Activated naive CD4-positive, alpha-beta T cell treated with anti-CD3 and anti-CD28 coated beads, Interleukin-2, amount 50 U/mL, for 72 hours (primary cell): Measurements from ENCODE around the gene NSFL1C. TPM values are rescaled to one million over a fixed set of nuclear protein-coding genes. Genes with fewer than 3 reads are reported as not detected.

ENCODE experiments used
- ATAC-seq, 2 donors: fragments of 150-1000 bp; cut with Tn5 transposase; 2 replicates each; pipeline ENCODE4 v1.10.0; 2021; ENCODE audit warnings: mild to moderate bottlenecking in 2 of 2, moderate library complexity in 2 of 2
- DNase-seq, 2 donors: peaks; one replicate each; pipeline ENCODE4 v3.0.0; 2021 to 2022; ENCODE audit warnings: low spot score in 2 of 2
- H3K27ac Mint-ChIP-seq, 2 donors: one replicate each; pipeline ENCODE4 v1.8.0; 2022; ENCODE audit warnings: mild to moderate bottlenecking in 2 of 2, mixed read lengths in 2 of 2
- H3K36me3 Mint-ChIP-seq, 2 donors: one replicate each; pipeline ENCODE4 v1.8.0; 2022; ENCODE audit warnings: mixed read lengths in 2 of 2
- H3K9me3 Mint-ChIP-seq, 2 donors: one replicate each; pipeline ENCODE4 v1.8.0; 2022; ENCODE audit warnings: mixed read lengths in 2 of 2
- total RNA-seq, 2 donors: library from RNA; stranded (reverse); gene quantifications; one replicate each; pipeline ENCODE4 v1.2.3, GENCODE V29; 2022

The NSFL1C gene
- total RNA-seq, 2 donors from 2014 or later = 40.1 to 70.1 TPM

DNA sequence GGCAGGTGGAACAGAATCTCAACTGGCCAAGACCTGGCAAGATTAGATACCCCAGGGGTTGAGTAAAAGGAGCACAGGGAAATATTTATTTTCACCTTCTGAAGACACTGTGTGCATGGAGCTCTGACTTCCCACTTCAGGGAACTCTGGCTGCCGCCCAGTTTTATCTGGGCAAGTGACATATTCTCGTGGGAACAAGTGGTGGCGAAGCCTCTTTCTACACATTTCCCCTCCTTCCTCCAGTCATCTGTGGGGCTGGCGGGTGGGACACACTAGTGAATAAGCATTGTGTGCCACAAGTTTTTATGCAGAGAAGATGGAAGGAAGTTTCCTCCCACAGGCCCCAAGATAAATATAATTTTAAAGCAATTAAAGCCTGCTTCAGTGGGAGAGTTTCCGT lies 23.6 kb downstream of the NSFL1C start:
- H3K27ac Mint-ChIP-seq = no peak overlapping the region
- peaks cover 6 to 13% of the 10 kb centered on the region in 2 donors for H3K36me3 Mint-ChIP-seq
- DNase-seq = no peak
- H3K9me3 Mint-ChIP-seq = no peaks in the 10 kb centered on the region
- no peak for ATAC-seq

DNA sequence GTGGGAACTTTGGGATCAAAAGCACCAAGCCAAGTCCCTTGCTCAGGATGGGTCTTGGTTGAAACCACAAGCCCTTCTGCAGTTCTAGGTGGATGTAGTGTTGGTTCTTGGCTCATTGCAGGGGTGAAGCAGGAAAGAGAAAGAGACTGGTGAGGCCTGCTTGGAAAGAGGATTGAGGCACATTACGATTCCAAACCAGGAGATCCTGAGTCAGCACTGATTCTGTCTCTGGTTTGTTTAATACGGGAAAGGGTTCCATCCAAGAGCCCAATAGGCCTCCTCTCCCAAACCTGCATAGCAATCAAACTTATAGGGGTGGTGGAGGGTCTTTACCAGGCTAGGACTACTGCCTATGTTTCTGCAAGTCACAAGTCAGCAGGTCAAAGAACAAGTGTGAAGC lies 24.3 kb downstream of the NSFL1C start:
- no peak for ATAC-seq
- no peak for DNase-seq
- Mint-ChIP-seq H3K36me3 (peaks cover 6 to 13% of the 10 kb centered on the region in 2 donors), H3K9me3 (no peaks in the 10 kb centered on the region), H3K27ac (no peak overlapping the region)

DNA sequence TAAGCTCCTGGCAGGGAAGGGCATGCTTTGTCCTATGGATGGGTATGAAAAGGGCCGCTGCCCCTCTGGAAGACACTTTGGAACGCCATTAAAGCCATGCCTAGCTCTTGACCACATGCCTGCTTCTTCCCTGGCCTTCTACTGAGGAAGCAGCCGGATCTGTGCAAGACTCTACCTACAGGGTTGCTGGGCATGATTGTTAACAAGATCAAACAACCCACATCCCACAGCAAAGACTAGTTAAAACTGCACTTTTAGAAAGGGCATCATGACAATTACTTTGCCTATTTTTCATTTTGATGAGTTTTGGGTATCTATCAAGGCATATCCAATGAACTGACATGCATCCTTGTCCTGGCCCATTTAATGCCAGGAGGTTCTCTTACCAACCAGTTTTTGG lies 25.5 kb downstream of the NSFL1C start:
- DNase-seq = no peak
- H3K36me3 Mint-ChIP-seq = peaks cover 6 to 13% of the 10 kb centered on the region in 2 donors
- ATAC-seq = no peak
- no peaks in the 10 kb centered on the region for H3K9me3 Mint-ChIP-seq
- peak overlapping the region in 1 of 2 donors; percentile 61 for H3K27ac Mint-ChIP-seq

DNA sequence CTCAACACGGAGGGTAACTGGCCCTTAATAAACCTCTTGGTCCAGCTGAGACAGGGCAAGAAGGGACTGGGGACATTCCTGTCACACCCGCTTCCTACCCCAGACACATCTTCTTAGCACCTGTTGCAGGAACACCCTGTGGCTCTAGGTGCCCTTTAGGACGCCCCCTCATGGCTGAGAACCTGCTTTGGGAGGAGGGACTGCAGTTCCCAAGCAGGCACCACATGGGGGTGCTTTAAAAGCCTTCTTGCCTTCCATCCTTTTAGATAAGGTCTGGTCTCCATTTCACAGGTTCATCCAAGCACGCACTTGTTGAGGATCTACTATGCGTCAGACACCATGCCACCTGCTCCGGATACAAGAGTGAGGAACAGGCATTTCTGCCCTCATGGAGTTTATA lies 26.6 kb downstream of the NSFL1C start:
- H3K36me3 Mint-ChIP-seq = peaks cover 6 to 13% of the 10 kb centered on the region in 2 donors
- DNase-seq = no peak
- peak overlapping the region; percentile 61 to 95 for H3K27ac Mint-ChIP-seq
- H3K9me3 Mint-ChIP-seq = no peaks in the 10 kb centered on the region
- no peak for ATAC-seq

DNA sequence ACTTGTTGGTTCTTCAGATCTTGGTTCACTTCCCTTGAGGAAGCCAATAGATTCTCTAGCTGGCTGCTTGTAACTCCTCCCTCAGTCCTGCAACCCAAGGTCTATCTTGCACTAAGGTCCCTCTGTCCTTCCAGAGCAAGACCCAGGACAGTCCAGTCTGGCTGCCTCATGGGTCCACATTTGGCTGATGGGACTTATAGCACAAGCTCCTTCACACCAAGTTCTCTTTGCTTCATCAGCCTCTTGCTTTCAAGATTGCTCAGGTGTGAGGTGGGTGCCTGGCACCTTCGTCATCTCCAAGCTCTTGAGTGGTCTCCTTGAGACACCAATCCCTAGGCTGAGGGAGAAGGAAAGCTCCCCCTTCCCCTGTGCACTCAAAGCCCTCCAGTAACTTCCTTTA lies 28.3 kb downstream of the NSFL1C start:
- DNase-seq (no peak), ATAC-seq (no peak)
- Mint-ChIP-seq H3K9me3 (no peaks in the 10 kb centered on the region), H3K36me3 (peaks cover 5 to 6% of the 10 kb centered on the region in 2 donors), H3K27ac (no peak overlapping the region)

DNA sequence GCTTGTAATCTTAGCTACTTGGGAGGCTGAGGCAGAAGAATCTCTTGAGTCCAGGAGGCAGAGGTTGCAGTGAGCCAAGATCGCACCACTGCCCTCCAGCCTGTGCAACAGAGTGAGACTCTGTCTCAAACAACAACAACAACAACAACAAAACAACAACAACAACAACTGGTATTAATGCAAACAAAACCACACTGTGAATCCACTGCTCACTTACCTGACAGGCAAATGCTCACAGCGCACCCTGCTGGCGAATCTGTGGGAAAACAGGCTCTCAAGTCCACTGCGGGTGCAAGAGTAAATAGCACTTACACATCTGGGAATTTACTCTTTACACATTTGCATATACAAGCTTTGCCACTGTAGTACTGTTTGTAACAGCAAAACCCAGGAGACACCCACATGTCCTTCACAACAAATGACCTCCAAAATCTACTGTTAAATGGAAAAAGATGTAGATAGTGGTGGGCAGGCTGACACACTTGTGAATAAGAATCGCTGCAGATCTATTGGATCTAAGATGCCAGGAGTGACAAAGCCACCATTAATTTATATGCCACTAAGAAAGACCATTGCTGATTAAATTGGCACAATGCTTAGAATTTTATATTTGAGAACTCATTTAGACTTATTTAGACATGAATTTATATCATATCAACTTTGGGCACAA lies 29.3 kb downstream of the NSFL1C start:
- DNase-seq (peak; percentile 67 to 77), ATAC-seq (peak in 1 of 2 donors; percentile 39)
- H3K36me3 Mint-ChIP-seq = peaks cover 0 to 6% of the 10 kb centered on the region in 2 donors
- no peak overlapping the region for H3K27ac Mint-ChIP-seq
- no peaks in the 10 kb centered on the region for H3K9me3 Mint-ChIP-seq

DNA sequence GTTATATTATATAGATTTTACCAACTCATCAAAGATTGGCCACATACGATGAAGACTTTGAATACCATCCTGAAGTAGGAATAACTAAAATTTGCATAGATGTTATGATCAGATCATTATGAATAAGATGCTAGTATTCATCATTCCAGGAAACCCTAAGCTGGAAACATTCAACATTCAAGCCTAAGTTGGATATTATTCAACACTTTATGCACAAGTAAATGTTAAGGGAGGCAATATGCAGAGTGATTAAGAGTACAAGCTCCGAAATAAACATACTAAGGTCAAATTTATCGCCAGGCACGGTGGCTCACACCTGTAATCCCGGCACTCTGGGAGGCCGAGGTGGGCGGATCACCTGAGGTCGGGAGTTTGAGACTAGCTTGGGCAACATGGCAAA lies 30.4 kb downstream of the NSFL1C start:
- DNase-seq (no peak), ATAC-seq (no peak)
- Mint-ChIP-seq H3K27ac (no peak overlapping the region), H3K9me3 (no peaks in the 10 kb centered on the region), H3K36me3 (peaks cover 0 to 6% of the 10 kb centered on the region in 2 donors)

DNA sequence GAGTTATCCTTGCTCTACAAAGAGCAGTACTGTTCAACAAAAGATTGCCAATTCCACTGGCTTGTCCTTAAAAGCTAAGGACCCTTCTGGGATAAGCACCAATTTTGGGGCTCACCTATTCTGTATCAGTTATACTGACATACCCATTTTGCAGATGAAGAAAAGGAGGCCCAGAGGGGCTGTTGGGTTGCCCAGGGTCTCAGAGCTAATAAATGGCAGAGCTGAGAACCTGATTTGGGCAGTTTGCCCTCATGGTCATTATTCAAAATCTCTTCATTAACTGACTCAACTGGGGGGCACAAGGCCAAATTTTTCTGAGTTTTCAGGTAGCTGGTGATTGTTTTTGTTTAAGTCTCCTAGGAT lies 31.3 kb downstream of the NSFL1C start:
- Mint-ChIP-seq H3K36me3 (peaks cover 0 to 6% of the 10 kb centered on the region in 2 donors), H3K9me3 (no peaks in the 10 kb centered on the region), H3K27ac (peak overlapping the region; percentile 60 to 68)
- ATAC-seq = no peak
- DNase-seq = no peak

DNA sequence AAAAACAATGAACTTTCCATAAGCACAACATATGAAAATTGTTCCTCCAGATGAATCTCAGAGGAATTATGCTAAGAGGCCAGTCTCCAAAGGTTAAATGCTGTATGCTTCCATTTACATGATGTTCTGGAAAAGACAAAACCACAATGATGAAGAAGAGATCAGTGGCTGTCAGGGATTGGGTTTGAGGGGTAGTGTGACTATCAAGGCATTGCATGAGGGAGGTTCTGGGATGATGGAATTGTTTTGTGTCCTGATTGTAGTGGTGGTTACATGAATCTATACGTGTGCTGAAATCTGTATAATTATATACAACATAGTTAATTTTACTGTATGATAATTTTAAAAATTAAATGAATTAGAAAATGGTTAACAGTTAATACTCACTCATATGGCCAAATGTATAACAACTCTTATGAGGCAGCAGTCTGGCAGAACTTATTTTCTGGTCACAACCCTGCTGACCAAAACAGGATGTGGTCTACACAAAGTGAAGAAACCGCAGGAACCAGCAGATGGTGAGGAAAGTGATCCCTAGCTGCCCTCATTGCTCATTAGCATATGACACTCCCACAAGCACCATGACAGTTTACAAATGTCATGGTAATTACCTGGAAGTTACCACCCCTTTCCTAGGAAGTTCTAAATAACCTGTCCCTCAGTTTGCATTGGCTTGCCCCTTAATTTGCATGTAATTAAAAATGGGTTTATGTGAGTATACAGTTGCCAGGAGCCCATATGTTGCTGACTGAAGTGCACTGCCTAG lies 31.9 kb downstream of the NSFL1C start:
- peak overlapping the region; percentile 60 to 68 for H3K27ac Mint-ChIP-seq
- DNase-seq (peak; percentile 64 to 68), ATAC-seq (peak; percentile 92 to 94)
- peaks cover 0 to 6% of the 10 kb centered on the region in 2 donors for H3K36me3 Mint-ChIP-seq
- no peaks in the 10 kb centered on the region for H3K9me3 Mint-ChIP-seq

DNA sequence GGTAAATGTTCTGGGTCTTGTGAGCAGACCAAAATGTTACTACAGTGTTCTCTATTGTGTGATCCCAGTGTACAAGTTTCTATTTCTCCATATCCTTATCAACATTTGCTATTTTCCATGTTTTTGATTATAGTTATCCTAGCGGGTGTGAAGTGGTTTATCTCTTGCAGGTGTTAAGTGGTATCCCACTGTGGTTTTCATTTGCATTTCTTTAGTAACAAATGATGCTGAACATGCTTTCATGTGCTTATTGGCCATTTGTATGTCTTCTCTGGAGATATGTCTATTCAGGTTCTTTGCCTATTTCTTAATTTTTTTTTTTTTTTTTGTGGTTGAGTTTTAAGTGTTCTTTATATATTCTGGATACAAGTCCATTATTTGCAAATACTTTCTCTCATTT lies 35.5 kb downstream of the NSFL1C start:
- no peak for DNase-seq
- no peak for ATAC-seq
- H3K9me3 Mint-ChIP-seq = no peaks in the 10 kb centered on the region
- H3K36me3 Mint-ChIP-seq = peaks cover 0 to 6% of the 10 kb centered on the region in 2 donors
- no peak overlapping the region for H3K27ac Mint-ChIP-seq

DNA sequence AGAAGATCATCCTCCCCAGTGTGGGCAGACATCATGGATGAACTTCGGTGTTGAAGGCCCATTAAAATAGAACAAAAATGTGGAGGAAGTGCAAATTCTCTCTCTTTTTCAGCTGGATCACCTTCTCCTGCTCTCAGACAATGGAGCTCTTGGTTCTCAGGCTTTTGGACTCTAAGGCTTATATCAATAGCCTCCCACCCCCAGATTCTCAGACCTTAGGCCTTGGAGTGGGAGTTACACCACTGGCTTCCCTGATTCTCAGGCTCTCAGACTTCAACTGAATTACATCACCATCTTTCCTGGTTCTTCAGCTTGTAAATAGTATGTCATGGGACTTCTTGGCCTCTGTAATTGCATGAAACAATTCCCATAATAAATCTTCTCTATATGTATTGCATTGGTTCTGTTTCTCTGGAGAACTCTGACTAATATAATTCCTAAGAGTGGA lies 36.6 kb downstream of the NSFL1C start:
- DNase-seq = no peak
- Mint-ChIP-seq H3K9me3 (no peaks in the 10 kb centered on the region), H3K27ac (no peak overlapping the region), H3K36me3 (peaks cover 0 to 6% of the 10 kb centered on the region in 2 donors)
- no peak for ATAC-seq

DNA sequence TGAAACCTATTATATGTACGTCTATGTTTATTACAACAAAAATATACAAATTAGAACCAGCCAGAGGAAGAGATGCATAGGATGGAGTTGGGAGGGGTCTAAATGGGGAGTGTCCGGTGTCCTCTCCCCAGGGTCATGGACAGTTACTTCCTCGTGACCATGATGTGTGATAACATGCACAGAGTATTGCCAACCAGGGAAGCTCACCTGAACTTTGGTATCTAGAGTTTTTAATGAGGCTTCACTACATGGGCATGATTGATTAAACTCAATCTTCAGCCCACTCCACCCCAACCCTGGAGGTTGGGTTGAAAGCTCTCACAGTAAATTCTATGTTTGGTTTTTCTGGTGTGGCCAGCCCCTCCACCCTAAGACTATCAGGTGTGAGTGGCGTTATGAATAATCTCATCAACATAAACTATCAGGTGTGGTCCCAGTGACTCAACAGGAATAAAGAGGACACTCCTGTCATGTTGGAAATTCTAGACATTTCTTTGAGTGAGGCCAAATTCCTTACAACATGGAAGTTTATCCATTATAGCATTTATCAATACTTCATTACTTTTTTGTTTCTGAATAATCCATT lies 37.4 kb downstream of the NSFL1C start:
- Mint-ChIP-seq H3K9me3 (no peaks in the 10 kb centered on the region), H3K36me3 (peaks cover 0 to 1% of the 10 kb centered on the region in 2 donors), H3K27ac (no peak overlapping the region)
- ATAC-seq = no peak
- no peak for DNase-seq

DNA sequence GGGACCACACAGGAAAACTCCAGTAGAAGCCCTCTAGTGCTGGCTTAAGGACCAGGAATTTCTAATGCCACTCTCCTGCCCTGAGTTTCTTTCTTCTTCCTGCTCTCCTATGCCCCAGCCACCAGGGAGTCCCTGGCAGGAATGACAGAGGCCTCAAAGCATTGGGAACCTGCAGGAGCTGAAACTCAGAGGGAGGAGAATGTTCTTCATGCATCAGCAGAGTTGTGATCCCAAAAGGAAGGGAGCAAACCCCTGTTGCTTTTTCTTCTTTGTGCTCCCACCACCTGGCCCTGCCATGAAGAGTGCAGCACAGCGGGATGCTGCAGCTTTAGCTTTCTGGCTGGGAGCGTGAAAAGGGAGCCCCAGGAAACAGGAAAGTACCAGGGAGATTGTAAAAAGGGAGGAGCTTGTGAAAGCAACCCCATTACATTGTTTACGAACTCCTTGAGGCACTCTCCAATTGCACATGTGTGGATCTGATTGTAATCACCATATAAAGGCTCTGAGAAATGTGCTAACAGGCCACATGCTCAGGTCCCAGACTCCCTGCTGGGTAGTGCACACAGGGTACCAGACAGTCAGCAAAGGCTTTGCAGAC lies 39.1 kb downstream of the NSFL1C start:
- no peak overlapping the region for H3K27ac Mint-ChIP-seq
- ATAC-seq = no peak
- no peak for DNase-seq
- H3K9me3 Mint-ChIP-seq = no peaks in the 10 kb centered on the region
- H3K36me3 Mint-ChIP-seq = no peaks in the 10 kb centered on the region

DNA sequence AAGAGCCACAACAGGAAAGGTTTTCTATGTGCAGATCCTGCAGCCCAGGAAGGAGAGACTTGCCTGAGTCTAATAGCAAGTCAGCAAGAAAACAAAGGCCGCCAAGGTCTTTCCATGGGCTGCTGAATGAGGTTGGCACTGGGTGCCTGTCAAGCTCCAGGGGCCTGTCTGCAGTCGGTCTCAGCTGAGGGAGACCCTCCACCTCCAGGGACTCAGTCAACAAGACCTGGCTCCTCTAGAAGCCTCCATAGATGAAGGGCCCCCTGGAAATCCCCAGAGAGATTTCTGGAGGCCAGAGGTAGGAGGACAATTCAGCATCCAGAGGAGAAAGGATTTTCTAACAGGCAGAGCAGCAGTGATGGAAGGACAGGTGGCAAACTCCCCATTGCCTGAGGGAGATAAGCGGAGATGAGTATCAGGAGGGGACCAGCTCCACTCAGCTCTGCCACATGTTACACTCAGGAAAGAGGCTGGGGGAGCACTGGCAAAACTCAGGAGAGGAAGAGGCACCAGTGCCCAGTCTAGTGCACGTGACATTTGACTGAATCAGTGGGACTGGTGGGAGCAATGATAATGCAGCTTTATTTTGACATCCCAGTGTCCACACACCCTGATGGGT lies 40.3 kb downstream of the NSFL1C start:
- ATAC-seq (peak in 1 of 2 donors; percentile 43), DNase-seq (no peak)
- peak overlapping the region; percentile 15 to 34 for H3K27ac Mint-ChIP-seq
- peaks cover 0 to 5% of the 10 kb centered on the region in 2 donors for H3K9me3 Mint-ChIP-seq
- no peaks in the 10 kb centered on the region for H3K36me3 Mint-ChIP-seq

DNA sequence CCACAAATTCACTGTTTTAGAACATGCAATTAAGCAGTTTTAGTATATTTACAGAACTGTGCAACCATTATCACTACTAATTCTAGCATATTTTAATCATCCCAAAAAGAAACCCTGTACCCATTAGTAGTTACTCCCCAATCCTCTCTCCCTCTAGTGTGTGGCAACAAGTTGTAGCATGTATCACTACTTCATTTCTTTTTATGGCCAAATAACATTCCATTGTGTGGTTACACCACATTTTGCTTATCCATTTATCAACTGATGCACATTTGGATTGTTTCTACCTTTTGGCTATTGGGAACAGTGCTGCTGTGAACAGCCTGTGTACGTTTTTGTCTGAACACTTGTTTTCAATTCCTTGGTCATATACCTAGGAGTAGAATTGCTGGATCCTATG lies 42.3 kb downstream of the NSFL1C start:
- peaks cover 0 to 5% of the 10 kb centered on the region in 2 donors for H3K9me3 Mint-ChIP-seq
- ATAC-seq (no peak), DNase-seq (no peak)
- H3K27ac Mint-ChIP-seq = no peak overlapping the region
- peaks cover 0 to 4% of the 10 kb centered on the region in 2 donors for H3K36me3 Mint-ChIP-seq

DNA sequence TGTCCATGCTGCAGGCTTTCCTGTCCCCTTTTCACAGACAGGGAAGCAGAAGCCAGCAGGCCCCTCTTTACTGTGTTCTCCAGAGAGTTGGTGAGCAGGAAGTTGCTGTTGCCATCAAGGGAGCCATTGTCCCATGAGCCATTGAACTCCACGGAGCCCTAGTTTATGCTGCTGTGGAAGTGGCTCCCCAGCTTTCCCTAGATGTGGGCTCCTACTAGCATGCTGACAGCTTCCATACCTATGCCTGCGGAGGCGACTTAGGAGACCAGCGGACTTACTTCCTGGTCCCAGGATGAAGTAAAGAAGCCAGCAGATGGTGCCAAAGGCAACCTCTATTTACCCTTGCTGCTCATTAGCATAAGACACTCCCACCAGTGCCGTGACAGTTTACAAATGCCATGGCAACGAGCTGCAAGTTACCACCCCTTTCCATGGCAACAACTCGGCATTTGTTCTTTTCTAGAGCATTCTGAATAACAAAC lies 43.0 kb downstream of the NSFL1C start:
- DNase-seq (no peak), ATAC-seq (peak in 1 of 2 donors; percentile 24)
- H3K27ac Mint-ChIP-seq = no peak overlapping the region
- H3K9me3 Mint-ChIP-seq = peaks cover 5 to 10% of the 10 kb centered on the region in 2 donors
- H3K36me3 Mint-ChIP-seq = peaks cover 0 to 4% of the 10 kb centered on the region in 2 donors
